PC-9 (cell line): ENCODE results near the gene ANGPTL2. TPM values are rescaled to one million over a fixed set of nuclear protein-coding genes. Genes with fewer than 3 reads are reported as not detected.

Source experiments
- BruUV-seq: library from RNA; stranded (reverse); fragments of 400-500 nt; replicated peaks from 2 replicates; lab custom pipeline; 2021; lab: Mats Ljungman, UMichigan
- CTCF ChIA-PET: fragments of 300-600 bp; sonication (Branson Sonifier 250); formaldehyde crosslinking; loops from one replicate; lab custom pipeline; 2022; ENCODE audit warnings: antibody characterized with exemption; lab: Charles Lee
- POLR2A ChIA-PET: fragments of 300-600 bp; sonication (Branson Sonifier 250); formaldehyde crosslinking; loops from one replicate; lab custom pipeline; 2022; ENCODE audit warnings: antibody characterized with exemption; ENCODE audit not compliant: unreplicated experiment; lab: Charles Lee
- DNase-seq, 2 experiments: peaks; one replicate each; pipeline versions ENCODE4 v3.0.0 to v3.0.0-alpha.2; 2015 to 2022; ENCODE audit warnings: mixed read lengths in 1 of 2
- H2AFZ ChIP-seq: fragments of 200-600 bp; sonication (generic); 2 replicates; pipeline ENCODE4 v1.8.1; 2017; ENCODE audit warnings: antibody characterized with exemption
- H3F3A ChIP-seq: fragments of 200-600 bp; sonication (generic); 2 replicates; pipeline ENCODE4 v1.8.1; 2017; ENCODE audit warnings: antibody characterized with exemption, mild to moderate bottlenecking, low read depth; ENCODE audit not compliant: insufficient read depth
- H3K27ac ChIP-seq: fragments of 200-600 bp; sonication (generic); 2 replicates; pipeline ENCODE4 v1.6.1; 2016; ENCODE audit warnings: mixed run types
- H3K27me3 ChIP-seq: fragments of 200-600 bp; sonication (generic); 2 replicates; pipeline ENCODE4 v1.6.1; 2016; ENCODE audit warnings: low read depth, mixed run types; ENCODE audit not compliant: insufficient read depth
- H3K36me3 ChIP-seq: fragments of 200-600 bp; sonication (generic); 2 replicates; pipeline ENCODE4 v1.6.1; 2016; ENCODE audit warnings: low read depth, mixed run types
- H3K4me1 ChIP-seq: fragments of 200-600 bp; sonication (generic); replicated peaks from 2 replicates; pipeline ENCODE4 v1.6.1; 2016; ENCODE audit warnings: mixed run types; ENCODE audit not compliant: insufficient read depth
- H3K4me2 ChIP-seq: fragments of 200-600 bp; sonication (generic); 2 replicates; pipeline ENCODE4 v1.6.1; 2017; ENCODE audit warnings: mixed run types
- H3K4me3 ChIP-seq: fragments of 200-600 bp; sonication (generic); 2 replicates; pipeline ENCODE4 v1.6.1; 2016; ENCODE audit warnings: mixed run types
- H3K79me2 ChIP-seq: fragments of 200-600 bp; sonication (generic); 2 replicates; pipeline ENCODE4 v1.6.1; 2017; ENCODE audit warnings: low read depth, mixed run types
- H3K9me2 ChIP-seq: fragments of 200-600 bp; sonication (generic); 2 replicates; pipeline ENCODE4 v1.8.1; 2017; ENCODE audit warnings: mild to moderate bottlenecking; ENCODE audit not compliant: insufficient read depth
- H3K9me3 ChIP-seq: fragments of 200-600 bp; sonication (generic); 2 replicates; pipeline ENCODE4 v1.8.1; 2016; ENCODE audit warnings: low read depth; ENCODE audit not compliant: insufficient read depth
- H4K20me1 ChIP-seq: fragments of 200-600 bp; sonication (generic); 2 replicates; pipeline ENCODE4 v1.8.1; 2017; ENCODE audit not compliant: insufficient read depth
- CTCF ChIP-seq: fragments of 200-600 bp; sonication (generic); conservative IDR thresholded peaks from 2 replicates; pipeline ENCODE4 v1.6.1; 2017; ENCODE audit warnings: mixed run types, antibody characterized with exemption, mild to moderate bottlenecking, moderate library complexity
- EZH2 ChIP-seq: fragments of 200-600 bp; sonication (generic); IDR thresholded peaks from 2 replicates; pipeline ENCODE4 v1.8.0; 2017; ENCODE audit warnings: antibody characterized with exemption, low read depth
- intact Hi-C: fragments of 100-400 bp; cut with micrococcal nuclease; formaldehyde crosslinking; loops from one replicate; pipeline ENCODE4 v1.10.0; 2022; ENCODE audit not compliant: unreplicated experiment
- total RNA-seq: library from RNA; stranded (reverse); gene quantifications from 2 replicates; pipeline ENCODE4 v1.2.3, GENCODE V29; 2021

Gene ANGPTL2
- total RNA-seq, 1 experiment from 2014 or later: 0.13 TPM

GRCh38 chr9:127143920-127144465 is 21.6 kb upstream of the ANGPTL2 start:
- POLR2A ChIA-PET: no interaction called here
- no peaks in the 10 kb centered on the region for H3K36me3 ChIP-seq

DNA sequence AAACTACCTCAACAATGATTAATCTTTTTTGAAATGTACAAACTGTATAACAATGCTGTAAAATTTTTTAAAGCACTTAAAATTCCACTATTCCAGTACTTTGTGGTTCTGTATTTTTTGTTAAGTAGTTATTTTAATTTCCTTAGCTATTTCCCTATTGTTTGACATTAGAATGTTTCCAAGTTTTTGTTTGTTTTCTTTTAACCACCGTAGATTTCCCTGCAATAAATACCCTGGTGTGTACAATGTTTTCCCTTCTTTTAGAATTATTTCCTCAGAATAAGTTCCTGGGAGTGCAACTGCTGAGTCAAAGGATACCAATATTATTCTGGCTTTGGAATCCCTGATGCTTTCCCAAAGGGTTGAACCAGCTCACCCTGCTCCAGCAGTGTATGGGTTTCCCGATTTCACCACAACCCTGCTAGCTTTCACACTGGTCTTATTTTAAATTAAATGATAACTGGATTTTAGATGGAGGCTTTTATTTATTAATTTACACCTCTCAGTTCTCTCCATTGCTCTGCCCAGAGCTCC is 20.6 kb upstream of the ANGPTL2 start:
- TF ChIP-seq EZH2 (no peak), CTCF (no peak)
- Histone ChIP-seq H2AFZ (no peak overlapping the region), H3K36me3 (no peaks in the 10 kb centered on the region), H3F3A (0 out of 2 replicates have a peak, but pooled peaks cover 3% of the 10 kb centered on the region), H3K27me3 (no peaks in the 10 kb centered on the region), H4K20me1 (no peaks in the 10 kb centered on the region), H3K4me1 (no peaks in the 10 kb centered on the region), H3K4me3 (no peak overlapping the region), H3K9me2 (no peaks in the 10 kb centered on the region), H3K79me2 (no peaks in the 10 kb centered on the region), H3K9me3 (no peaks in the 10 kb centered on the region), H3K4me2 (no peak overlapping the region), H3K27ac (no peak overlapping the region)
- ChIA-PET POLR2A (no interaction called here), CTCF (no interaction called here)
- no TSS peak for BruUV-seq
- intact Hi-C loops: no loop called here
- DNase-seq: no peak

More at GRCh38 chr9:127143920-127144465, 21.6 kb upstream of the ANGPTL2 start:
- TF ChIP-seq CTCF (no peak), EZH2 (no peak)
- no peaks in the 10 kb centered on the region for H3K79me2 ChIP-seq
- no peaks in the 10 kb centered on the region for H3K9me3 ChIP-seq
- H4K20me1 ChIP-seq: no peaks in the 10 kb centered on the region
- BruUV-seq: no TSS peak
- no peaks in the 10 kb centered on the region for H3K27me3 ChIP-seq
- H3F3A ChIP-seq: 0 out of 2 replicates have a peak, but pooled peaks cover 3% of the 10 kb centered on the region
- no peaks in the 10 kb centered on the region for H3K4me1 ChIP-seq
- DNase-seq: no peak
- H3K4me2 ChIP-seq: no peak overlapping the region
- H2AFZ ChIP-seq: no peak overlapping the region
- H3K4me3 ChIP-seq: no peak overlapping the region
- intact Hi-C loops: no loop called here
- no peaks in the 10 kb centered on the region for H3K9me2 ChIP-seq
- CTCF ChIA-PET: no interaction called here
- H3K27ac ChIP-seq: no peak overlapping the region

DNA sequence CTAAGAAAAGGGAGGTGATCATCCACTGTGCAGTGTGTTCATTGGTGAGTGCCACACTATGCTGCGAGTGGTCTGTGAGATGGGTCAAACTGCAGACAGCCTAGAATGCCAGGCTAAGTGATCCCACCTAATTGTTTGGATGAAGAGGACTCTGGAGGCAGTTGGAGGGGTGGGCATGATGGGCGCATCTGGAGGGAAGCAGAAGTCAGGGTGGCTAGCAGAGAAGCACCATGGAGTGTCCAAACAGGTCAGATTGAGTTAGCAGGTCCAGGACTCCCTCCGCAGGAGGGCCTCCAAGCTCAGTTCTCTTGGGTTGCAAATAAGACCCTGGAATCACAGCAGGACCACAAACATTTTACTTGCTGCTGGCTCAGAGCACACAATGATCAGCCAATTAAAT is 19.9 kb upstream of the ANGPTL2 start:
- ChIA-PET POLR2A (no interaction called here), CTCF (no interaction called here)

More for the DNA sequence above, 19.9 kb upstream of the ANGPTL2 start:
- no peaks in the 10 kb centered on the region for H3K9me3 ChIP-seq
- no peaks in the 10 kb centered on the region for H3K36me3 ChIP-seq
- H3K4me2 ChIP-seq: no peak overlapping the region
- H3F3A ChIP-seq: 0 out of 2 replicates have a peak, but pooled peaks cover 3% of the 10 kb centered on the region
- no peaks in the 10 kb centered on the region for H3K9me2 ChIP-seq
- no peak overlapping the region for H2AFZ ChIP-seq
- intact Hi-C loops: no loop called here
- H3K27me3 ChIP-seq: no peaks in the 10 kb centered on the region
- DNase-seq: no peak
- TF ChIP-seq CTCF (no peak), EZH2 (no peak)
- H4K20me1 ChIP-seq: no peaks in the 10 kb centered on the region
- H3K27ac ChIP-seq: no peak overlapping the region
- no peaks in the 10 kb centered on the region for H3K79me2 ChIP-seq
- H3K4me3 ChIP-seq: no peak overlapping the region
- BruUV-seq: no TSS peak
- H3K4me1 ChIP-seq: no peaks in the 10 kb centered on the region
